Lower leg skin (tissue), 3 donors: ENCODE measurements around the gene HNF4A.

Source experiments
- CTCF ChIP-seq, 3 donors: fragments of 450-650 bp; IDR thresholded peaks; one replicate each; pipeline ENCODE4 v1.5.1; 2016; ENCODE audit warnings: antibody characterized with exemption in 3 of 3, mild to moderate bottlenecking in 3 of 3, moderate library complexity in 2 of 3
- POLR2A ChIP-seq, 2 donors: fragments of 450-650 bp; IDR thresholded peaks; one replicate each; pipeline ENCODE4 v1.6.1; 2016 to 2017; ENCODE audit warnings: antibody characterized with exemption in 2 of 2, mild to moderate bottlenecking in 1 of 2, moderate library complexity in 1 of 2

GRCh38 chr20:44429419-44430269 lies 74.1 kb downstream of the HNF4A start:
- TF ChIP-seq CTCF (IDR thresholded peaks at IDR 0.05) (no peak), POLR2A (IDR thresholded peaks at IDR 0.05) (no peak)
